Sigmoid colon (tissue), 7 donors: Measurements from ENCODE around the gene RAET1L. TPM values are rescaled to one million over a fixed set of nuclear protein-coding genes. Genes with fewer than 3 reads are reported as not detected.

Experiments used
- DNase-seq: peaks from one replicate; pipeline ENCODE4 v3.0.0-alpha.2; 2019
- H3K27ac ChIP-seq, 4 donors: fragments of 200-600 bp; sonication (generic); one replicate each; pipeline ENCODE4 v1.5.1; 2016 to 2019; ENCODE audit warnings: mild to moderate bottlenecking in 1 of 4
- H3K27me3 ChIP-seq, 3 donors: fragments of 200-600 bp; sonication (generic); one replicate each; pipeline ENCODE4 v1.5.1; 2019; ENCODE audit warnings: mild to moderate bottlenecking in 1 of 3
- H3K36me3 ChIP-seq, 4 donors: fragments of 200-600 bp; sonication (generic); one replicate each; pipeline ENCODE4 v1.5.1; 2016 to 2019
- H3K4me1 ChIP-seq, 4 donors: fragments of 200-600 bp; sonication (generic); one replicate each; pipeline ENCODE4 v1.5.1; 2017 to 2019
- H3K4me3 ChIP-seq, 4 donors: fragments of 200-600 bp; sonication (generic); one replicate each; pipeline ENCODE4 v1.5.1; 2017 to 2019; ENCODE audit warnings: mild to moderate bottlenecking in 2 of 4, moderate library complexity in 1 of 4
- H3K9me3 ChIP-seq, 4 donors: fragments of 200-600 bp in 3 of 4; sonication (generic) in 3 of 4; one replicate each; pipeline versions ENCODE4 v1.5.1 to v1.6.1; 2013 to 2019
- CTCF ChIP-seq, 4 experiments: fragments of 450-650 bp in 3 of 4; fragments of 200-600 bp in 1 of 4; IDR thresholded peaks; one replicate each; pipeline ENCODE4 v1.5.1; 2016 to 2019; ENCODE audit warnings: antibody characterized with exemption in 4 of 4, mild to moderate bottlenecking in 3 of 4, moderate library complexity in 2 of 4
- EP300 ChIP-seq, 4 donors: sonication (generic); formaldehyde crosslinking; IDR thresholded peaks; one replicate each; pipeline ENCODE4 v1.6.1; 2017; ENCODE audit warnings: antibody characterized with exemption in 4 of 4
- POLR2A ChIP-seq, 2 donors: fragments of 450-650 bp; IDR thresholded peaks; one replicate each; pipeline ENCODE4 v1.6.1; 2016; ENCODE audit warnings: antibody characterized with exemption in 2 of 2, mild to moderate bottlenecking in 2 of 2, moderate library complexity in 2 of 2
- POLR2AphosphoS5 ChIP-seq, 4 donors: sonication (generic); formaldehyde crosslinking; IDR thresholded peaks; one replicate each; pipeline ENCODE4 v1.6.1; 2017; ENCODE audit warnings: antibody characterized with exemption in 4 of 4
- WGBS, 2 donors: extraction: QIAGEN DNeasy Blood & Tissue Kit; methylation state at CpG; one replicate each; pipeline ENCODE4 v1.1.7; 2013; 5-methylcytosine and 5-hydroxymethylcytosine counted together
- intact Hi-C: fragments of 100-400 bp; cut with DNase I; formaldehyde crosslinking; loops from one replicate; pipeline ENCODE4 v1.15.1; 2023
- polyA plus RNA-seq, 3 donors: library from polyadenylated mRNA; stranded (reverse); fragments of 200-250 nt; gene quantifications; one replicate each; pipeline ENCODE4 v1.2.3, GENCODE V29; 2013
- total RNA-seq, 4 donors: library from RNA; depleted of rRNA; stranded (reverse); fragments of >200 nt; gene quantifications; one replicate each; pipeline ENCODE4 v1.1.0, GENCODE V29; 2016
- donor health status: healthy with polysubstance abuse.
- donor health status: Bipolar disorder and iron deficiency.
- donor health status: healthy.

The RAET1L gene
- total and polyA plus RNA-seq, 7 donors, result not detected

DNA sequence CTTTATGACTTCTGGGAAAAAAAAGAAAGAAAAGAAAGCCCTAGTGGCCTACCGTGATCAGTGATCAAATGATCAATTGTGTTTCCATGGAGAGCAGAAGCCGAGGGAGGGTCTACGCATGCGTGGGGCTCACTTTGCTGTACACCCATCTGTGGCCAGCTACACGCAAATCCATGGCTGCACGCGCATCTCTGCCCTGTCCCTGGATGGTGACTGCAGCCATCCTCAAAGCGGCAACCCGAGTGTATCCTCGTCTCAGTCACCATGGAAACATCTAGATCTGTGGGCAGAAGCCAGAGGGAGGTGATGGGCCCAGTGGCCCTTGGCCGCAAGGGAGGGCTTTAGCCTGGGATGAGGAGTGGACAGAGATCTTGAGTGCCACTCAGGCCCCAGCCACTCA is 44.4 kb upstream of the RAET1L start:
- 27 to 77% methylated on average over 11 of the region's 11 CpGs for WGBS, 2 donors
- no peak for DNase-seq
- intact Hi-C loops, result no loop called here
- Histone ChIP-seq H3K27me3 (peaks cover 0 to 4% (median 0%) of the 10 kb centered on the region in 3 donors), H3K36me3 (no peaks in the 10 kb centered on the region), H3K4me1 (peaks cover 0 to 15% (median 11%) of the 10 kb centered on the region in 4 donors), H3K4me3 (peak overlapping the region in 2 of 4 donors; percentile 62 to 66), H3K9me3 (no peaks in the 10 kb centered on the region), H3K27ac (peak overlapping the region in 2 of 4 donors; percentile 58 to 76)
- no peak for TF ChIP-seq POLR2AphosphoS5 (IDR thresholded peaks at IDR 0.05)
- TF ChIP-seq POLR2A (IDR thresholded peaks at IDR 0.05), result no peak
- no peak for TF ChIP-seq CTCF (IDR thresholded peaks at IDR 0.05)
- TF ChIP-seq EP300 (IDR thresholded peaks at IDR 0.05), result no peak

DNA sequence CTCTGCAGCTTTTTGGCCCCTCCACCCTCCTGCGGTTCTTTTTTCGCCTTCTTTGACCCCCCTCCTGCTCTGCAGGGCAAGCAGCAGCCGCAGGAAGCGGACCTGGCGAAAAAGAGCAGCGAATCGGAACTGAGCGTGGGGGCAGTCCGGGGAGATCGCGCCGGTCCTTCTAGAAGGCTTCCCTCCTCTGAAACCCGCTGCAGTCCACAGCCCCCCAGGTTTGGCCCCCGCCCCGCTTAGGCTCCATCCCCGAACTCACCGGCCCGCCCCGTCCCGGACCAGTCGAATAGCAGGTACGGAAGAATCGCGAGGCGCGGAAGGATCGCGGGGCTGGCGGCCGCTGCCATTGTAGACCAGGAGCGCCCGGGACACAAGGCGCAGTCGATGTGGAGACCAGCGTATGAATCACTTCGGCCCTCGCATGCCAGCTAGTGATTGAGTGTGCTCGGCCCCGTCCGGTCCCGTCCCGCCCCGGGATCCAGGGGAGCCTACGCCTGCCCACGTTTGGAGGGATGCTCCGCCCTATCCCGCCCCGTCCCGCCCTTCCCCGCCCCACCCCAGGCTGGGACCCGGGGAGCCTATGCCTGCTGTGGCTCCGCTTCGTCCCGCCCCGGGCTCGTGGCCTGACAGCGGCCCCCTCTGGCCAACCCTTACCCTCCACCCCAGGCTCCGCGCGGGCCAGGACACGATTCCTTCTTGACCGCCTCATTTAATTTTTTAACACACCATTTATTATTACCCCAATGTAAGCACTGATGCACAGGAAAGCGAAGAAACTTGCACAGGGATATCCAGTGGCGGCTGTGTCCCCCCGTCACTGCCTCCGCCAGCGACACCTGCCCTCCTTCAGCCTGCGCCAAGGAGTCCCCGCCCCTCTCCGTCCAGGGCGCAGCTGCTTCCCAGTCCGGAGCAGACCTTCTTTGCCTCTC is 43.7 kb upstream of the RAET1L start, which contains the start of gene ULBP3:
TSS of gene ULBP3 (minus strand) at position 402 of the 929 bp plus-strand sequence. CDS start at position 347, 55 bp downstream.
- no peaks in the 10 kb centered on the region for H3K36me3 ChIP-seq
- intact Hi-C loops, result no loop called here
- WGBS, 2 donors, result 1 to 2% methylated on average over 72 of the region's 72 CpGs
- peaks cover 0 to 4% (median 0%) of the 10 kb centered on the region in 3 donors for H3K27me3 ChIP-seq
- peak within 1 kb of the TSS; percentile 49 to 66 (median 62) for H3K4me3 ChIP-seq
- peak within 1 kb of the TSS; percentile 31 to 76 (median 50) for H3K27ac ChIP-seq
- H3K4me1 ChIP-seq, result peaks cover 0 to 15% (median 11%) of the 10 kb centered on the region in 4 donors
- peak; percentile 89 for DNase-seq
- TF ChIP-seq POLR2AphosphoS5 (IDR thresholded peaks at IDR 0.05) (peak in 3 of 4 donors; percentile 31 to 76 (median 43)), POLR2A (IDR thresholded peaks at IDR 0.05) (no peak), CTCF (IDR thresholded peaks at IDR 0.05) (peak in 3 of 4 experiments; percentile 6 to 34 (median 27)), EP300 (IDR thresholded peaks at IDR 0.05) (no peak)
- H3K9me3 ChIP-seq, result no peaks in the 10 kb centered on the region

DNA sequence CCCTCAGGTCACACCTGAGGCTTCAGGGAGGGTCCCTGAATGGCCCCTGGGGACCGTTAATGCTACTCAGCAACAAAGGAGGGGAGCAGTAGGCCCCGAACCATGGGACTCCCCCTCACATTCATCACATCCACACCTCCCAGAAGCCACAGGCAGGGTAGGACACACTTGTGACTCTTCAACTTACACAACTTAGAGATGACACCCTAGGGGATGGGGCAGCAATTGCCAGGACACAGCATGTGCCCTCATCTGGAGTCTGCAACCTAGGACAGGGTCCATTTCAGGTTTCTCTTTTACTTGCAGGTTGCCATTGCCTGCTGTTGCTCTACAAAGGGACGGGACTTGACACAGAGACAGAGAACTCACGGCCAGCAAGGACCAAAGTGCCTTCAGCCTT is 42.8 kb upstream of the RAET1L start:
- intact Hi-C loops, result no loop called here
- Histone ChIP-seq H3K4me1 (peaks cover 0 to 15% (median 11%) of the 10 kb centered on the region in 4 donors), H3K27ac (no peak overlapping the region), H3K36me3 (no peaks in the 10 kb centered on the region), H3K4me3 (peak overlapping the region; percentile 49 to 66 (median 62)), H3K27me3 (peaks cover 0 to 4% (median 0%) of the 10 kb centered on the region in 3 donors), H3K9me3 (no peaks in the 10 kb centered on the region)
- no peak for DNase-seq
- TF ChIP-seq CTCF (IDR thresholded peaks at IDR 0.05) (no peak), POLR2AphosphoS5 (IDR thresholded peaks at IDR 0.05) (no peak), POLR2A (IDR thresholded peaks at IDR 0.05) (no peak), EP300 (IDR thresholded peaks at IDR 0.05) (no peak)
- WGBS, 2 donors, result 50% methylated on average over 4 of the region's 4 CpGs

DNA sequence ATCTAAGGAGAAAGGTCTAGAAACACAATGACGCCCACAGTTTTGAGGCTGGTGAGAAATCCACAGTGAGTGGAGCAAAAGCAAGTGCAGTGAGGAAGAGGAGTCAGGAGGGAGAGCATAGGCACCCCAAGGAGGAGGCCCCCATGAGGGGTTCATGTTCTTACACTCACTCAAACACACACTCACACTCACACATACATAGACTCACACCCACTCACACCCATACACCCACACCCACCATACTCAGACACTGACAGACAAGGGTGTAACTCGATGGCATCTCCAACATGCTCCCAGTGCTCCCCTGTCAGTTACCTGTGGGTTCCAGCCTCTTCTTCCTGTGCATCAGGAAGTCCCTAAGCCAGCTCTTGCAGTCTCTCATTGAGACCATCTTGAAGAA is 39.8 kb upstream of the RAET1L start:
- Histone ChIP-seq H3K27me3 (peaks cover 0 to 4% (median 0%) of the 10 kb centered on the region in 3 donors), H3K4me3 (no peak overlapping the region), H3K9me3 (no peaks in the 10 kb centered on the region), H3K4me1 (peaks cover 0 to 15% (median 11%) of the 10 kb centered on the region in 4 donors), H3K36me3 (no peaks in the 10 kb centered on the region), H3K27ac (no peak overlapping the region)
- 87 to 92% methylated on average over 2 of the region's 2 CpGs for WGBS, 2 donors
- TF ChIP-seq CTCF (IDR thresholded peaks at IDR 0.05), result no peak
- no peak for TF ChIP-seq POLR2AphosphoS5 (IDR thresholded peaks at IDR 0.05)
- no peak for TF ChIP-seq POLR2A (IDR thresholded peaks at IDR 0.05)
- TF ChIP-seq EP300 (IDR thresholded peaks at IDR 0.05), result no peak
- no peak for DNase-seq
- intact Hi-C loops, result no loop called here
